ENCODE measurements around the gene PEAR1. TPM values are rescaled to one million over a fixed set of nuclear protein-coding genes. Genes with fewer than 3 reads are reported as not detected.

PEAR1 gene
- total and polyA plus RNA-seq, 9 donors, result 4.3 to 21.2 (median 13.4) TPM

GRCh38 chr1:156868341-156868740 is 25.2 kb upstream of the PEAR1 start:
- TF ChIP-seq CTCF (IDR thresholded peaks at IDR 0.05) (no peak), EP300 (IDR thresholded peaks at IDR 0.05) (no peak), POLR2A (IDR thresholded peaks at IDR 0.05) (no peak)
- H3K4me3 ChIP-seq, result no peak overlapping the region
- no peaks in the 10 kb centered on the region for H3K9me3 ChIP-seq
- intact Hi-C loops (cut with DNase I), result loop anchor here in 1 of 4 donors (10.0 kb wide), 1 partner anchor 174 kb away; no protein-coding TSS in a partner anchor
- no peaks in the 10 kb centered on the region for H3K27me3 ChIP-seq
- peaks cover 2% of the 10 kb centered on the region for H3K4me1 ChIP-seq (ENCODE audit: insufficient read depth)
- H3K36me3 ChIP-seq, result no peaks in the 10 kb centered on the region
- H3K27ac ChIP-seq, result no peak overlapping the region
- no peak for DNase-seq
- WGBS, 3 donors, result 63 to 75% (median 67%) methylated on average over 13 of the region's 13 CpGs

GRCh38 chr1:156869455-156869854 is 24.1 kb upstream of the PEAR1 start:
- H3K27ac ChIP-seq, result no peak overlapping the region
- no peak for DNase-seq
- TF ChIP-seq CTCF (IDR thresholded peaks at IDR 0.05) (no peak), EP300 (IDR thresholded peaks at IDR 0.05) (no peak), POLR2A (IDR thresholded peaks at IDR 0.05) (no peak)
- H3K36me3 ChIP-seq, result no peaks in the 10 kb centered on the region
- H3K27me3 ChIP-seq, result no peaks in the 10 kb centered on the region
- no peaks in the 10 kb centered on the region for H3K9me3 ChIP-seq
- H3K4me1 ChIP-seq (ENCODE audit: insufficient read depth), result peaks cover 4% of the 10 kb centered on the region
- H3K4me3 ChIP-seq, result no peak overlapping the region
- WGBS, 3 donors, result 90 to 91% (median 90%) methylated on average over 9 of the region's 9 CpGs
- intact Hi-C loops (cut with DNase I), result loop anchor here in 1 of 4 donors (10.0 kb wide), 1 partner anchor 175 kb away; no protein-coding TSS in a partner anchor

DNA sequence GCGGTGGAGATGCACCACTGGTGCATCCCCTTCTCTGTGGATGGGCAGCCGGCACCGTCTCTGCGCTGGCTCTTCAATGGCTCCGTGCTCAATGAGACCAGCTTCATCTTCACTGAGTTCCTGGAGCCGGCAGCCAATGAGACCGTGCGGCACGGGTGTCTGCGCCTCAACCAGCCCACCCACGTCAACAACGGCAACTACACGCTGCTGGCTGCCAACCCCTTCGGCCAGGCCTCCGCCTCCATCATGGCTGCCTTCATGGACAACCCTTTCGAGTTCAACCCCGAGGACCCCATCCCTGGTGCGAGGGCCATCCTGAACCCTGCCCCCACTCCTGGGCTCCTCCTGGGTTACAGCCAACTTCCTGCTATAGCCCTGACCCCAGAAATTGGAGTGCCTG is 19.9 kb upstream of the PEAR1 start:
- Histone ChIP-seq H3K4me3 (no peak overlapping the region), H3K27ac (no peak overlapping the region), H3K4me1 (ENCODE audit: insufficient read depth) (peaks cover 4% of the 10 kb centered on the region), H3K36me3 (no peaks in the 10 kb centered on the region), H3K27me3 (no peaks in the 10 kb centered on the region), H3K9me3 (no peaks in the 10 kb centered on the region)
- TF ChIP-seq POLR2A (IDR thresholded peaks at IDR 0.05) (no peak), CTCF (IDR thresholded peaks at IDR 0.05) (no peak), EP300 (IDR thresholded peaks at IDR 0.05) (no peak)
- intact Hi-C loops (cut with DNase I), result no loop called here
- DNase-seq, result no peak
- 66 to 86% (median 83%) methylated on average over 13 to 18 of the region's 18 CpGs for WGBS, 3 donors

DNA sequence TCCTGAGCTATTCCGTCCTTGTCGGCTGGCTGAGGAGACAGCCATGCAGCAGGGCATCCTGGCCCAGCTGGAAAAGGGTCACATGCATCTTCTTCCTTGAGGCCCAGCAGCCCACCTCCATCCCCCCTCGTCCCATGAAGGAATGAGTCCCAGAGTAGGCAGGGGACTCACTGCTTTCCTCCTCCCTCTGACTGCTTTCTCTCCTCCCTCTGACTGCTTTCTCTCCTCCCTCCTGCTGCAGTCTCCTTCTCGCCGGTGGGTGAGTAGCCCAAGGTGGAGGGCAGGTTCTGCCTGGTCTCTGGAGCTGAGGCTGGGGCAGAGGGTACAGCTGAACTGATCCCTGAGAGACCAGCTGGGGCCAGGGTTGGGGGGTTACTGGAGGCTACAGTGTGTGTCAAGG is 19.4 kb upstream of the PEAR1 start:
- no peak overlapping the region for H3K27ac ChIP-seq
- TF ChIP-seq POLR2A (IDR thresholded peaks at IDR 0.05) (no peak), EP300 (IDR thresholded peaks at IDR 0.05) (no peak), CTCF (IDR thresholded peaks at IDR 0.05) (no peak)
- H3K36me3 ChIP-seq, result no peaks in the 10 kb centered on the region
- no peak overlapping the region for H3K4me3 ChIP-seq
- intact Hi-C loops (cut with DNase I), result no loop called here
- DNase-seq, result no peak
- no peaks in the 10 kb centered on the region for H3K9me3 ChIP-seq
- WGBS, 3 donors, result 83 to 91% (median 88%) methylated on average over 5 of the region's 5 CpGs
- H3K4me1 ChIP-seq (ENCODE audit: insufficient read depth), result peaks cover 4% of the 10 kb centered on the region
- no peaks in the 10 kb centered on the region for H3K27me3 ChIP-seq

Measured in ovary (tissue), 9 donors.